ENCODE measurements around the gene KCNE4.
A peak's percentile ranks its signal among the peaks of the same experiment; 100 is the strongest.

Gene KCNE4

GRCh38 chr2:223056701-223057418 is 4.9 kb downstream of the KCNE4 start:
- Histone ChIP-seq H3K9ac (ENCODE audit: low read depth in 1 of 2, low read length in 2 of 2) (no peak overlapping the region), H3K9me3 (ENCODE audit: control insufficient read depth in 1 of 2, low read length in 2 of 2) (no peaks in the 10 kb centered on the region), H3K4me3 (ENCODE audit: low read depth in 1 of 2, low read length in 2 of 2) (no peak overlapping the region), H3K27me3 (ENCODE audit: control insufficient read depth in 1 of 2, insufficient read depth in 2 of 2, low read length in 2 of 2) (no peaks in the 10 kb centered on the region), H3K27ac (ENCODE audit: low read depth, low read length) (peak overlapping the region; percentile 16), H3K36me3 (ENCODE audit: control insufficient read depth in 1 of 2, insufficient read depth in 2 of 2, low read length in 2 of 2) (no peaks in the 10 kb centered on the region), H3K4me1 (ENCODE audit: control insufficient read depth in 1 of 2, insufficient read depth in 2 of 2, low read length in 2 of 2) (peaks cover 0 to 3% of the 10 kb centered on the region in 2 donors)

GRCh38 chr2:223057569-223057968 is 5.6 kb downstream of the KCNE4 start:
- H3K9ac ChIP-seq (ENCODE audit: low read depth in 1 of 2, low read length in 2 of 2) = no peak overlapping the region
- H3K4me3 ChIP-seq (ENCODE audit: low read depth in 1 of 2, low read length in 2 of 2) = no peak overlapping the region
- no peaks in the 10 kb centered on the region for H3K9me3 ChIP-seq (ENCODE audit: control insufficient read depth in 1 of 2, low read length in 2 of 2)
- H3K36me3 ChIP-seq (ENCODE audit: control insufficient read depth in 1 of 2, insufficient read depth in 2 of 2, low read length in 2 of 2) = no peaks in the 10 kb centered on the region
- peaks cover 0 to 3% of the 10 kb centered on the region in 2 donors for H3K4me1 ChIP-seq (ENCODE audit: control insufficient read depth in 1 of 2, insufficient read depth in 2 of 2, low read length in 2 of 2)
- H3K27me3 ChIP-seq (ENCODE audit: control insufficient read depth in 1 of 2, insufficient read depth in 2 of 2, low read length in 2 of 2) = no peaks in the 10 kb centered on the region
- no peak overlapping the region for H3K27ac ChIP-seq (ENCODE audit: low read depth, low read length)

GRCh38 chr2:223058952-223059716 is 7.1 kb downstream of the KCNE4 start:
- Histone ChIP-seq H3K36me3 (ENCODE audit: control insufficient read depth in 1 of 2, insufficient read depth in 2 of 2, low read length in 2 of 2) (no peaks in the 10 kb centered on the region), H3K9ac (ENCODE audit: low read depth in 1 of 2, low read length in 2 of 2) (no peak overlapping the region), H3K27me3 (ENCODE audit: control insufficient read depth in 1 of 2, insufficient read depth in 2 of 2, low read length in 2 of 2) (no peaks in the 10 kb centered on the region), H3K4me1 (ENCODE audit: control insufficient read depth in 1 of 2, insufficient read depth in 2 of 2, low read length in 2 of 2) (peaks cover 0 to 3% of the 10 kb centered on the region in 2 donors), H3K9me3 (ENCODE audit: control insufficient read depth in 1 of 2, low read length in 2 of 2) (no peaks in the 10 kb centered on the region), H3K4me3 (ENCODE audit: low read depth in 1 of 2, low read length in 2 of 2) (no peak overlapping the region), H3K27ac (ENCODE audit: low read depth, low read length) (no peak overlapping the region)

- Histone ChIP-seq H3K9ac (ENCODE audit: low read depth in 1 of 2, low read length in 2 of 2) (no peak overlapping the region), H3K27ac (ENCODE audit: low read depth, low read length) (no peak overlapping the region), H3K9me3 (ENCODE audit: control insufficient read depth in 1 of 2, low read length in 2 of 2) (no peaks in the 10 kb centered on the region)
Measured at GRCh38 chr2:223060201-223060825, 8.3 kb downstream of the KCNE4 start.

GRCh38 chr2:223062396-223062795 is 10.4 kb downstream of the KCNE4 start:
- no peaks in the 10 kb centered on the region for H3K9me3 ChIP-seq (ENCODE audit: control insufficient read depth in 1 of 2, low read length in 2 of 2)
- no peaks in the 10 kb centered on the region for H3K27me3 ChIP-seq (ENCODE audit: control insufficient read depth in 1 of 2, insufficient read depth in 2 of 2, low read length in 2 of 2)
- no peak overlapping the region for H3K4me3 ChIP-seq (ENCODE audit: low read depth in 1 of 2, low read length in 2 of 2)
- H3K36me3 ChIP-seq (ENCODE audit: control insufficient read depth in 1 of 2, insufficient read depth in 2 of 2, low read length in 2 of 2) = no peaks in the 10 kb centered on the region
- H3K27ac ChIP-seq (ENCODE audit: low read depth, low read length) = no peak overlapping the region
- peaks cover 0 to 3% of the 10 kb centered on the region in 2 donors for H3K4me1 ChIP-seq (ENCODE audit: control insufficient read depth in 1 of 2, insufficient read depth in 2 of 2, low read length in 2 of 2)
- H3K9ac ChIP-seq (ENCODE audit: low read depth in 1 of 2, low read length in 2 of 2) = no peak overlapping the region

More at GRCh38 chr2:223060201-223060825, 8.3 kb downstream of the KCNE4 start:
- Histone ChIP-seq H3K4me3 (ENCODE audit: low read depth in 1 of 2, low read length in 2 of 2) (no peak overlapping the region), H3K4me1 (ENCODE audit: control insufficient read depth in 1 of 2, insufficient read depth in 2 of 2, low read length in 2 of 2) (peaks cover 0 to 3% of the 10 kb centered on the region in 2 donors), H3K27me3 (ENCODE audit: control insufficient read depth in 1 of 2, insufficient read depth in 2 of 2, low read length in 2 of 2) (no peaks in the 10 kb centered on the region), H3K36me3 (ENCODE audit: control insufficient read depth in 1 of 2, insufficient read depth in 2 of 2, low read length in 2 of 2) (no peaks in the 10 kb centered on the region)

GRCh38 chr2:223065107-223065506 is 13.1 kb downstream of the KCNE4 start:
- no peaks in the 10 kb centered on the region for H3K9me3 ChIP-seq (ENCODE audit: control insufficient read depth in 1 of 2, low read length in 2 of 2)
- H3K36me3 ChIP-seq (ENCODE audit: control insufficient read depth in 1 of 2, insufficient read depth in 2 of 2, low read length in 2 of 2) = no peaks in the 10 kb centered on the region
- no peaks in the 10 kb centered on the region for H3K27me3 ChIP-seq (ENCODE audit: control insufficient read depth in 1 of 2, insufficient read depth in 2 of 2, low read length in 2 of 2)
- H3K4me1 ChIP-seq (ENCODE audit: control insufficient read depth in 1 of 2, insufficient read depth in 2 of 2, low read length in 2 of 2) = no peaks in the 10 kb centered on the region
- H3K27ac ChIP-seq (ENCODE audit: low read depth, low read length) = no peak overlapping the region
- H3K9ac ChIP-seq (ENCODE audit: low read depth in 1 of 2, low read length in 2 of 2) = no peak overlapping the region
- H3K4me3 ChIP-seq (ENCODE audit: low read depth in 1 of 2, low read length in 2 of 2) = no peak overlapping the region

GRCh38 chr2:223066721-223067120 is 14.7 kb downstream of the KCNE4 start:
- Histone ChIP-seq H3K27ac (ENCODE audit: low read depth, low read length) (no peak overlapping the region), H3K9me3 (ENCODE audit: control insufficient read depth in 1 of 2, low read length in 2 of 2) (no peaks in the 10 kb centered on the region), H3K27me3 (ENCODE audit: control insufficient read depth in 1 of 2, insufficient read depth in 2 of 2, low read length in 2 of 2) (no peaks in the 10 kb centered on the region), H3K36me3 (ENCODE audit: control insufficient read depth in 1 of 2, insufficient read depth in 2 of 2, low read length in 2 of 2) (no peaks in the 10 kb centered on the region), H3K9ac (ENCODE audit: low read depth in 1 of 2, low read length in 2 of 2) (no peak overlapping the region), H3K4me1 (ENCODE audit: control insufficient read depth in 1 of 2, insufficient read depth in 2 of 2, low read length in 2 of 2) (no peaks in the 10 kb centered on the region), H3K4me3 (ENCODE audit: low read depth in 1 of 2, low read length in 2 of 2) (no peak overlapping the region)

- no peaks in the 10 kb centered on the region for H3K36me3 ChIP-seq (ENCODE audit: control insufficient read depth in 1 of 2, insufficient read depth in 2 of 2, low read length in 2 of 2)
- H3K27ac ChIP-seq (ENCODE audit: low read depth, low read length) = no peak overlapping the region
- no peak overlapping the region for H3K4me3 ChIP-seq (ENCODE audit: low read depth in 1 of 2, low read length in 2 of 2)
- H3K4me1 ChIP-seq (ENCODE audit: control insufficient read depth in 1 of 2, insufficient read depth in 2 of 2, low read length in 2 of 2) = no peaks in the 10 kb centered on the region
- no peaks in the 10 kb centered on the region for H3K9me3 ChIP-seq (ENCODE audit: control insufficient read depth in 1 of 2, low read length in 2 of 2)
- no peak overlapping the region for H3K9ac ChIP-seq (ENCODE audit: low read depth in 1 of 2, low read length in 2 of 2)
- H3K27me3 ChIP-seq (ENCODE audit: control insufficient read depth in 1 of 2, insufficient read depth in 2 of 2, low read length in 2 of 2) = no peaks in the 10 kb centered on the region
Measured at GRCh38 chr2:223068071-223068470, 16.1 kb downstream of the KCNE4 start.

- Histone ChIP-seq H3K27ac (ENCODE audit: low read depth, low read length) (no peak overlapping the region), H3K27me3 (ENCODE audit: control insufficient read depth in 1 of 2, insufficient read depth in 2 of 2, low read length in 2 of 2) (no peaks in the 10 kb centered on the region), H3K9me3 (ENCODE audit: control insufficient read depth in 1 of 2, low read length in 2 of 2) (no peaks in the 10 kb centered on the region), H3K4me1 (ENCODE audit: control insufficient read depth in 1 of 2, insufficient read depth in 2 of 2, low read length in 2 of 2) (no peaks in the 10 kb centered on the region), H3K9ac (ENCODE audit: low read depth in 1 of 2, low read length in 2 of 2) (no peak overlapping the region), H3K4me3 (ENCODE audit: low read depth in 1 of 2, low read length in 2 of 2) (no peak overlapping the region), H3K36me3 (ENCODE audit: control insufficient read depth in 1 of 2, insufficient read depth in 2 of 2, low read length in 2 of 2) (no peaks in the 10 kb centered on the region)
Measured at GRCh38 chr2:223069465-223069864, 17.5 kb downstream of the KCNE4 start.

- Histone ChIP-seq H3K9ac (ENCODE audit: low read depth in 1 of 2, low read length in 2 of 2) (no peak overlapping the region), H3K4me1 (ENCODE audit: control insufficient read depth in 1 of 2, insufficient read depth in 2 of 2, low read length in 2 of 2) (no peaks in the 10 kb centered on the region), H3K27ac (ENCODE audit: low read depth, low read length) (no peak overlapping the region), H3K4me3 (ENCODE audit: low read depth in 1 of 2, low read length in 2 of 2) (no peak overlapping the region), H3K36me3 (ENCODE audit: control insufficient read depth in 1 of 2, insufficient read depth in 2 of 2, low read length in 2 of 2) (no peaks in the 10 kb centered on the region), H3K27me3 (ENCODE audit: control insufficient read depth in 1 of 2, insufficient read depth in 2 of 2, low read length in 2 of 2) (no peaks in the 10 kb centered on the region), H3K9me3 (ENCODE audit: control insufficient read depth in 1 of 2, low read length in 2 of 2) (no peaks in the 10 kb centered on the region)
Measured at GRCh38 chr2:223069988-223070387, 18.0 kb downstream of the KCNE4 start.

All from duodenal mucosa (tissue), 2 donors.